Body of pancreas (tissue), 4 donors: ENCODE data around the gene COBLL1. TPM values are rescaled to one million over a fixed set of nuclear protein-coding genes. Genes with fewer than 3 reads are reported as not detected.

Source experiments
- ATAC-seq: fragments of 150-250 bp; one replicate; pipeline ENCODE4 v1.9.1; 2016
- DNase-seq, 4 donors: peaks; one replicate each; pipeline ENCODE4 v3.0.0-alpha.2; 2019
- H3K27ac ChIP-seq, 4 donors: fragments of 200-600 bp; sonication (generic); 1 replicate in 3 of 4; 2 replicates in 1 of 4; pipeline versions ENCODE4 v1.5.1 to v1.6.1; 2016 to 2019; ENCODE audit warnings: mild to moderate bottlenecking in 1 of 4, mixed read lengths in 1 of 4, moderate library complexity in 1 of 4
- H3K27me3 ChIP-seq, 2 donors: fragments of 200-600 bp; sonication (generic); one replicate each; pipeline ENCODE4 v1.6.0; 2016; ENCODE audit warnings: mild to moderate bottlenecking in 1 of 2
- H3K36me3 ChIP-seq, 2 donors: fragments of 200-600 bp; sonication (generic); replicated peaks in 1 of 2; 2 replicates each; pipeline ENCODE4 v1.5.1; 2016; ENCODE audit warnings: low read depth in 2 of 2; ENCODE audit not compliant: insufficient read depth in 1 of 2
- H3K4me1 ChIP-seq: fragments of 200-600 bp; sonication (generic); one replicate; pipeline ENCODE4 v1.6.0; 2016
- H3K4me3 ChIP-seq, 2 donors: fragments of 200-600 bp; sonication (generic); 1 replicate in 1 of 2; 2 replicates in 1 of 2; pipeline ENCODE4 v1.5.1; 2016 to 2019
- H3K9me3 ChIP-seq, 3 donors: fragments of 200-600 bp; sonication (generic); 1 replicate in 2 of 3; 2 replicates in 1 of 3; pipeline ENCODE4 v1.5.1; 2016
- POLR2A ChIP-seq, 3 donors: fragments of 450-650 bp; IDR thresholded peaks; one replicate each; pipeline ENCODE4 v1.6.1; 2016; ENCODE audit warnings: antibody characterized with exemption in 3 of 3, mild to moderate bottlenecking in 2 of 3
- WGBS, 2 donors: methylation state at CpG; one replicate each; pipeline ENCODE4 v1.1.5; 2017; 5-methylcytosine and 5-hydroxymethylcytosine counted together
- intact Hi-C: fragments of 100-400 bp; cut with DNase I; formaldehyde crosslinking; loops from one replicate; pipeline ENCODE4 v1.15.1; 2023
- total RNA-seq, 2 donors: library from RNA; depleted of rRNA; stranded (reverse); fragments of >200 nt; gene quantifications; one replicate each; pipeline ENCODE4 v1.1.0, GENCODE V29; 2016
- TF ChIP-seq, protein P1 (sequence below), 7 experiments: fragments of 450-650 bp in 4 of 7; fragments of 200-600 bp in 3 of 7; sonication (generic) in 3 of 7; IDR thresholded peaks; one replicate each; pipeline ENCODE4 v1.5.1; 2016 to 2019; ENCODE audit warnings: antibody characterized with exemption in 7 of 7

The COBLL1 gene
- total RNA-seq, 2 donors from 2014 or later, result 104 to 140 TPM

DNA sequence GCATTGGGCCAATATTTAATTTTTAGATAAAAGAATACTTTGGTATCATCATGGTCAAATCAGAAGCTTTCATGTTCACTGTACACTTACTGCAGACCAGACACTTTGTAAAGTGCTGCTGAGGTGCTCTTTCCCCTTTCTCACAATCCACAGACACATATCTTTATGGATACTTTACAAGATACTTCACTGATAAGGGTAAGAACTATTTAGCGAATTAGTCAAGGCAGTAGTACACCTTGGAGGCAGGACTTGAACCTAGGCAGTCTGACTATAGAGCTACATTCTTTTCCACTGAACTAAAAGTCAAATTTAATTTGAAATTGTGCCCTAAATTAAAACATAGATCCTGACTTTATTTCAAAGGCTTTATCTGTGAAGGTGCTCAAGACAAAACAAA lies 60.2 kb downstream of the COBLL1 start:
- Histone ChIP-seq H3K27ac (no peak overlapping the region), H3K9me3 (no peaks in the 10 kb centered on the region), H3K27me3 (no peaks in the 10 kb centered on the region), H3K4me3 (no peak overlapping the region), H3K36me3 (no peaks in the 10 kb centered on the region), H3K4me1 (peaks cover 70% of the 10 kb centered on the region)
- TF ChIP-seq POLR2A (IDR thresholded peaks at IDR 0.05), result no peak
- TF ChIP-seq, protein P1, sequence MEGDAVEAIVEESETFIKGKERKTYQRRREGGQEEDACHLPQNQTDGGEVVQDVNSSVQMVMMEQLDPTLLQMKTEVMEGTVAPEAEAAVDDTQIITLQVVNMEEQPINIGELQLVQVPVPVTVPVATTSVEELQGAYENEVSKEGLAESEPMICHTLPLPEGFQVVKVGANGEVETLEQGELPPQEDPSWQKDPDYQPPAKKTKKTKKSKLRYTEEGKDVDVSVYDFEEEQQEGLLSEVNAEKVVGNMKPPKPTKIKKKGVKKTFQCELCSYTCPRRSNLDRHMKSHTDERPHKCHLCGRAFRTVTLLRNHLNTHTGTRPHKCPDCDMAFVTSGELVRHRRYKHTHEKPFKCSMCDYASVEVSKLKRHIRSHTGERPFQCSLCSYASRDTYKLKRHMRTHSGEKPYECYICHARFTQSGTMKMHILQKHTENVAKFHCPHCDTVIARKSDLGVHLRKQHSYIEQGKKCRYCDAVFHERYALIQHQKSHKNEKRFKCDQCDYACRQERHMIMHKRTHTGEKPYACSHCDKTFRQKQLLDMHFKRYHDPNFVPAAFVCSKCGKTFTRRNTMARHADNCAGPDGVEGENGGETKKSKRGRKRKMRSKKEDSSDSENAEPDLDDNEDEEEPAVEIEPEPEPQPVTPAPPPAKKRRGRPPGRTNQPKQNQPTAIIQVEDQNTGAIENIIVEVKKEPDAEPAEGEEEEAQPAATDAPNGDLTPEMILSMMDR (IDR thresholded peaks at IDR 0.05), result no peak
- intact Hi-C loops, result no loop called here
- WGBS, 2 donors, result 17 to 30% methylated on average over 1 of the region's 1 CpG
- DNase-seq, result no peak
- no peak for ATAC-seq

DNA sequence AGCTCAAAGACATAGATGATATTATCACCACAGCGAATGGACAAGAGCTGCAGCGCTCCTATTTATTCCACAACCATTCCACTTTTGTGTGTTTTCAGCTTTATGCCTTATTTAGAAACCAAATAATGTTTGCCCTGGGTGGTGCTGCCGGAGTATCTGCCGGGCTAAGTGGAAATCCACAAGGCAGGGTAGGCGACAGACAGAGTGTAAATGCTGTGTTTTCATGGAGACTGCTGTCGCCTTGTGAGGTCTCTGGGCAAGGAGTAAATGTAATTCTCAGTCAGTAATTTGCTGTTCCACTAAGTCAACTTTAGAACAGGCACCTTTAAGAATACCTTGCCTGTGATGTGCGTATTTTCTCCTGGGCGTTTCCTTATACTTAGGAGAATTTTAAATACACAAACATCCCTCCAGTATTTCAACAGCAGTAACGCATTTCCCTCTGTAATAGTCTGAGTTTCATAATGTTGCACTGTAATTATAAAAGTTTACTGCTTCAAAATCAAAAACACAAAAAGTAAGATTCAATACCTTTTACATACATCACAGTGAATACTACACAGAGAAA lies 60.9 kb downstream of the COBLL1 start:
- 78 to 85% methylated on average over 9 of the region's 9 CpGs for WGBS, 2 donors
- no peak for DNase-seq

DNA sequence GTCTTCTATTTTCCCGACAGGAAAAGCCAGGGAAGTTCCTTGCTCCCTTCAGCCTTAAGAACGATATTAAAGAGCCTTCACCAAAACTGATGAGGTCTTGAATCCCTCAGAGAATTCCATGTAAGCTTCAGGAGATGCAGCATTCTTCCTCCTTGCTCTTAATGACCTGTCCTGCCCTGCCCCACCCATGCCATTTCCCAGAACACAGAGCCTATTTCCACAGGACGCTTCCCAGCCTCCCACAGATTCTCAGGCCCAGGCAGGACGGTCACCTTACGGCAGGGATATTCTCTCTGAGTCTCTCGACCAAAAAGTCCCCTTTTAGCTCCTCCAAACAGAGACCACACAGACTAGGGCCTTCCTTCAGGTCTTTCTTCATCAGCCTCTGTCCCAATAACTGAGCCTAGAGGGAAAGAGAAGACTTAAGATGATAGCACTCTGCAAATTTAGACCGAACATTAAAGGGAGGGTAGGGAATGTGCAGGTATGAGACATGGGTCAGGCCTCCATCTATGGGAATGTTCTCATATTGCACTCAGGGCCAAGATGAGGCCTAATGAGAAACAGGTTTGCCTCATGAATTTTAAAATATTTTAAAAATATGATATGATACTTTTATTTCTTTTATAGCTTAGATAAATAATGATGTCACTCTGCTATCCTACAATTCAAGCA lies 62.1 kb downstream of the COBLL1 start:
- TF ChIP-seq POLR2A (IDR thresholded peaks at IDR 0.05), result no peak
- TF ChIP-seq, protein P1 (IDR thresholded peaks at IDR 0.05), result no peak
- intact Hi-C loops, result no loop called here
- H3K9me3 ChIP-seq, result no peaks in the 10 kb centered on the region
- H3K4me1 ChIP-seq, result peaks cover 65% of the 10 kb centered on the region
- DNase-seq (no peak), ATAC-seq (no peak)
- H3K36me3 ChIP-seq, result no peaks in the 10 kb centered on the region
- 75 to 88% methylated on average over 7 of the region's 7 CpGs for WGBS, 2 donors
- H3K27ac ChIP-seq, result no peak overlapping the region
- H3K4me3 ChIP-seq, result no peak overlapping the region
- no peaks in the 10 kb centered on the region for H3K27me3 ChIP-seq

More for the DNA sequence above, 60.9 kb downstream of the COBLL1 start:
- ATAC-seq, result no peak
- TF ChIP-seq, protein P1 (IDR thresholded peaks at IDR 0.05), result no peak
- no peak for TF ChIP-seq POLR2A (IDR thresholded peaks at IDR 0.05)
- no peak overlapping the region for H3K27ac ChIP-seq
- intact Hi-C loops, result no loop called here
- H3K9me3 ChIP-seq, result no peaks in the 10 kb centered on the region
- no peaks in the 10 kb centered on the region for H3K27me3 ChIP-seq
- H3K36me3 ChIP-seq, result no peaks in the 10 kb centered on the region
- peaks cover 67% of the 10 kb centered on the region for H3K4me1 ChIP-seq
- H3K4me3 ChIP-seq, result no peak overlapping the region

DNA sequence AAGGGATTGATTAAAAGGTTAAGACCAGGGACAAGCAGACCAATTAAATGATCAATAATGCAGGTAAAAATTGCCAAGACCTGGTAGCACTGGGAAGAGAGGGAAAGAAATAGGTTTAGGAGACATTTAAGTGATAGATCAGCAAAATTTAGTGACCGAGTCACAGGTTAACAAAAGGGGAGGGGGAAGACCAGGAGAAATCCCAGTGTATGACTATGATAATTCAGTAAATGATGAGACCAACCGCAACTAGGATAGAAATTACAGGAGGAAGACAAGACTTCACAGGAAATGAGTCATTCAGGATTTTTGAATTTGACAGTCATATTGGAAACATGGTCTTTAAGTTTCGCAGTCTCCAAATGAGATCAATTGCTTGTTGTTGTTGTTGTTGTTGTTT lies 62.9 kb downstream of the COBLL1 start:
- DNase-seq, result no peak
- intact Hi-C loops, result no loop called here
- no peak for ATAC-seq
- TF ChIP-seq, protein P1 (IDR thresholded peaks at IDR 0.05), result no peak
- no peak for TF ChIP-seq POLR2A (IDR thresholded peaks at IDR 0.05)
- Histone ChIP-seq H3K4me1 (peaks cover 65% of the 10 kb centered on the region), H3K27ac (no peak overlapping the region), H3K36me3 (no peaks in the 10 kb centered on the region), H3K27me3 (no peaks in the 10 kb centered on the region), H3K4me3 (no peak overlapping the region), H3K9me3 (no peaks in the 10 kb centered on the region)
- WGBS, 2 donors, result 84 to 94% methylated on average over 3 of the region's 3 CpGs
